HG02759 (cell line): ENCODE data around the gene UBE2I.
A peak's percentile ranks its signal among the peaks of the same experiment; 100 is the strongest.

Experiments used
- ATAC-seq: cut with Tn5 transposase; IDR thresholded peaks from one replicate; pipeline ENCODE4 v1.9.1; 2021; ENCODE audit warnings: mild to moderate bottlenecking, moderate library complexity; ENCODE audit not compliant: unreplicated experiment

UBE2I gene

DNA sequence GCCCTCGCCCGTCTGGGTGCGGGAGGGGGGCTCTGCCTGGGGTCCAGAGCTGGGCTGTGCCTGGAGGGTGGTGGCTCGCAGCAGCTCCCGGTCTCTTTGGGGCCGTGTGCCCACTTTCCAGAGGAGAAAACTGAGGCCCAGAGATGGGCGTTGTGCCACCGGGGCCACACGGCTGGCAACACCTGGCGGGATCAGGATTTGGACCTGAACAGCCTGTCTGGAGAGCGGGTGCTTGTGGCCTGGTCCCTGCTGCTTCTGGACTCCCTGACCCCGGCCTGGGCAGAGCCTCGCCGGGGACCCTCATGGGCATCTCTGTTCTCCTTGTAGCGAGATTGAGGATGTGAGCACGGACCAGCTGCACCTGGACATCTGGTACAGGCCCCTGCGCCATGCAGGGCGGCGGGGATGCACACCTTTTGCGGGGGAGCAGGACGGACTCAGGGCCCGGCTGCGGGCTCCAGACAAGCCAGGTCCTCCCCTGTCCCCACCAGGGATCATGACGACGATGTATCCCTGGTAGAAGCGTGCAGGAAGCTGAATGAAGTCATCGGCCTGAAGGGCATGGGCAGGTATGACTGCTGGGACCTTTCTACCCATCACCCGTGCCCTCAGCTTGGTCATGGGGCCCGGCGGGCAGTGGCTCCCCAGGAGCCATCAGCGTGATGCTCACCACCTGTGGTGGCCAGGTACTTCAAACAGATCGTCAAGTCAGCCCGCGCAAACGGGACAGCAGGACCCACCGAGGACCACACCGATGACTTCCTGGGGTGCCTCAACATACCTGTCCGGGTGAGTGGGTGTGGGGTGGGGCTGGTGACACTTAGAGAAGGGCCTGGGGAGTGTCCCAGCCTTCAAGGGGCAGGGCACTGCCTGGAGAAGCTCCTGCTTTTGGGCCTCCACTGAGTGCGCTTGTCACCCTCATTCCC is 32.3 kb downstream of the UBE2I start:
- no peak for ATAC-seq

- ATAC-seq, result peak; percentile 93
Observed at GRCh38 chr16:1342526-1343427, 33.3 kb downstream of the UBE2I start.

DNA sequence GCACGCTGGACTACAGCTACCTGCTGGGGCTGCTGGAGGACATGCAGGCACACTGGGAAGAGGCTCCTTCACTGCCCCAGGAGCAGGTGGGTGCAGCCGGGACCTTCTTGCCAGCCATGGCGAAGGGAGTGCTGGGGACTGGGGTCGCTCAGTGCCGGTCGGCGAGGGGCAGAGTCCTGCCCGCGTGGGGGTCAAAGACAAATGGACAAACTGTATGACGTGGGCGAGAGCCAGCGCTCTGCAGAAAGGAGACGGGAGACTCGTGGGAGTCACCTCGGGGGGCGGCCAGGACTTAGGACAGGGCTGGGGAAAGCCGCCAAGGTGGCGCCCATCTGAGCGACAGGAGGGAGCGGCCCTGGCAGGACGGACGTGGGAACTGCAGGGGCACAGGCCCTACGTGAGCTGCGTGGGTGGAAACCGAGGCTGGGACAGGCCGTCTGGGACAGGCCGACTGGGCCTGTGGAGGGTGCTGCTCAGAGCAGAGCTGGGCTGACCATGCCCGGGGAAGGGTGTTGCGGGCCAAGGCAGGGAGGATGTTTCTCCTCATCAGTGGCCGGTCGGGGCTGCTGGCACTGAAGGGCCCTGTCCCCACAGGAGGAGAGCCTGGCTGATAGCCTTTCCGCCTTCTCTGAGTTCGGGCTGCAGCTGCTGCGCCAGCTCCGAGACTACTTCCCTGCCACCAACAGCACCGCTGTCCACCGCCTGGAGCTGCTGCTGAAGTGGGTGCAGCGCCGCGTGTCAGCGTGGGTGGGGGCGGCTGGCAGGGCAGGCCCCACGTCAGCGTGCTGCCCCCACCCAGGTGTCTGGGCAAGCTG is 34.2 kb downstream of the UBE2I start:
- no peak for ATAC-seq

- no peak for ATAC-seq
Observed at GRCh38 chr16:1344499-1344898, 35.1 kb downstream of the UBE2I start.

- no peak for ATAC-seq
Observed at GRCh38 chr16:1345087-1345486, 35.7 kb downstream of the UBE2I start.

- no peak for ATAC-seq
Observed at GRCh38 chr16:1345651-1346421, 36.4 kb downstream of the UBE2I start.

GRCh38 chr16:1346422-1347285 is 37.2 kb downstream of the UBE2I start:
- ATAC-seq, result no peak

- no peak for ATAC-seq
Observed at GRCh38 chr16:1347286-1347855, 37.9 kb downstream of the UBE2I start.

DNA sequence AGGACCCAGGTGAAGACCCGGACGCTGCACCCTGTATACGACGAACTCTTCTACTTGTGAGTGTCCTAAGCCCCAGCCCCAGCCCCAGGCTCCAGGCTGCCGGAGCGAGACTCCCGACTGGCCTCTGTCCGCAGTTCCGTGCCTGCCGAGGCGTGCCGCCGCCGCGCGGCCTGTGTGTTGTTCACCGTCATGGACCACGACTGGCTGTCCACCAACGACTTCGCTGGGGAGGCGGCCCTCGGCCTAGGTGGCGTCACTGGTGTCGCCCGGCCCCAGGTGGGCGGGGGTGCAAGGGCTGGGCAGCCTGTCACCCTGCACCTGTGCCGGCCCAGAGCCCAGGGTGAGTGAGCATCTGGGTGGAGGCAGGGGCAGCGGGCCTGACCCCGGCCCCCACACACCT is 38.5 kb downstream of the UBE2I start:
- ATAC-seq, result no peak

DNA sequence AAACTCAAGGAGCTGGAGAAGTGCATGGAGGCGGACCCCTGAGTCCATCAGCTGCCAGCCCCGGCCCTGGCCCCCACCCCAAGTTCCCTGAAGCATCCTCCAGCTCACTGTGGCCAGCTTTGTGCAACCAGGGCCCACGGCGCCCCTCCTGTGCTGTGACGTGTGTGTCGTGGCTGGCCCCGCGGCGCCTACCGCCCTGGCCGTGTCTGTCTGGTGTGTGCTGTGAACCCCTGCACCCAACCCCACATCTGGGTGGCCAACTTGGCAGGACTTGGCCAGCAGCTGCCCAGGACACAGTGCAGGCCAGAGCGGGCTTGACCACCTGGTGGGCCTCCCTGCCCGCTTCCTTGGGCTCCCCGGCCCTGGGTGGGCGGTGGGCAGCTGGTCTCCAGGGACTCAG is 39.0 kb downstream of the UBE2I start:
- no peak for ATAC-seq

DNA sequence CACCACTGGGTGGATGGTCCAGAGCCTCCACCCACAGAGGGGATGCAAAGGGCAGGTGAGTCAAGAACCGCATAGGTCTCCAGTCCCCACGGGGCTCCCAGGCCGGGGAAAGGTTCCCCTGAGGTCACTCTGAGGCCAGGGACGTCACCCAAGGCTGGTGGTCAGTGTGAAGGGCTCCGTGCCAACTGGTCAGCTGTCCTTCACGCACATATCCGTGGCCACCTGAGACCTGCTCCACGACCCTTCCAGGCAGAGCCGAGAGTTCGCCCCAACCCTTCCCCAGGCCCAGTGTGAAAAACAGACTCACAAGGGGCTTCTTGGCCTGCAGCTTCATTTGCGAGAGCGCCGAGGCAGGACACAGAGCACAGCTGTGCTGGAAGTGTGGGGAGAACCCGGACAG is 39.5 kb downstream of the UBE2I start:
- ATAC-seq, result no peak

- ATAC-seq, result no peak
Observed at GRCh38 chr16:1349351-1349750, 39.9 kb downstream of the UBE2I start.

- ATAC-seq, result no peak
Observed at GRCh38 chr16:1349951-1350350, 40.5 kb downstream of the UBE2I start.

DNA sequence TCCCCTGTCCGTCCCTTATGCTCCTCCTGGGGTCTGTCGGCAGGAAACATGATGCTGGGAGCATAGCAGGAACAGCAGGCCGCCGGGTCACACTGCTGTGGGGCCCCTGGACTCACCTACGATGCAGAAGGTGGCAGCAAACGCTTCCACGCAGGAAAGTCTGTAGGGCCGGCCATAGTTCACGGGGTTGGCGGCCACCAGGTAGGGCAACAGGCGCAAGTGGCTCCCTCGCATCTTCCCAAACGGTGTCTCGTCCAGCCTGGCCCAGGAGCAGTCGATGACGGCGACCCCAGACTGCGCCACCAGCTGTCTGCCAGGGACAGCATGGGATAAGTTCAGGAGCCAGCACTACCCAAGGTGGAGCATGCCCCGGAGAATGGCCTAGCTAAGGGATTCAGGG is 41.3 kb downstream of the UBE2I start:
- no peak for ATAC-seq

- peak; percentile 25 for ATAC-seq
Observed at GRCh38 chr16:1351215-1351581, 41.8 kb downstream of the UBE2I start.

DNA sequence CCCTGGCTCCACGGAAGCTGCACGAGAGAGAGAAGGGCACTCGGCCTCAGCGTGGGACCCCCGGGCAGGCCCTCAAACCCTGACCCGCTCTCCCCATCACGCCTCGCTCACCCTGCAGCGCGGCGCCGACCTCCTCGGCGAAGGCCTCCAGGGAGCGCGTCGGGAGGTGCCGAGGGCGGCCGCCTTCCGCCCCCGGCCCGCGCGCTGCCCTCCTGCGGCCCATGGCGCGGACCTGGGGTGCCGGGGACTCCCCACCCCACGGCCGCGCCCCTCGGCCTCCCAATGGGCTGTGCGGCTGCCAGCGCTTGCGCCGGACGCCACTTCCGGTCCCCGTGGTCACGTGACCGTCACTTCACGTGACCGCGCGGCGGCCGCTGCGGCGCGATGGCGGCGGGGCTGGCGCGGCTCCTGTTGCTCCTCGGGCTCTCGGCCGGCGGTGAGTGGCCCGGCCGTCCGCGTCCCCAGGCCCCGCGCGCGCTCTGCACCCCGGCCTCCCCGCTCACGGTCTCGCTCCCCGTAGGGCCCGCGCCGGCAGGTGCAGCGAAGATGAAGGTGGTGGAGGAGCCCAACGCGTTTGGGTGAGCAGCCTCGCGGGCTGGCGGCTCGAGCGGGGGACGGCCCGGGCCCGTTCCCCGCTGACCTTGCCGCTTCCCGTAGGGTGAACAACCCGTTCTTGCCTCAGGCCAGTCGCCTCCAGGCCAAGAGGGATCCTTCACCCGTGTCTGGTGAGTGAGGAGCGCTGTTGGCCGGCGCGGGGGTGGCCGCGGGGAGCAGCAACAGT is 42.3 kb downstream of the UBE2I start, which contains the start of the genes GNPTG and TSR3:
Gene GNPTG, plus strand, starts transcription at position 350 of the 781 bp plus-strand sequence. Its CDS starts 35 bp downstream, at position 385.
Gene TSR3, minus strand, starts transcription at position 297 of the 781 bp plus-strand sequence. Its CDS starts 74 bp downstream, at position 223.
- peak; percentile 86 for ATAC-seq

- no peak for ATAC-seq
Observed at GRCh38 chr16:1354815-1355540, 45.5 kb downstream of the UBE2I start.
